Measurements from ENCODE around the gene CXCL16. TPM values are rescaled to one million over a fixed set of nuclear protein-coding genes. Genes with fewer than 3 reads are reported as not detected.

Gene CXCL16
- total RNA-seq, 1 experiment from 2014 or later = 4.0 TPM

GRCh38 chr17:4748686-4749085, 9.0 kb upstream of the CXCL16 start:
- CTCF ChIA-PET = interaction anchor here (0.6 to 0.7 kb wide), 2 partner anchors 42 to 71 kb away, joined by 3 to 5 read pairs; no protein-coding TSS in a partner anchor
- Histone ChIP-seq H3K27me3 (replicated peaks; ENCODE audit: insufficient read depth, low read depth, low read length, poor library complexity) (peaks cover 30% of the 10 kb centered on the region), H3K36me3 (ENCODE audit: insufficient read depth, low read length, poor library complexity, severe bottlenecking) (no peaks in the 10 kb centered on the region), H3K9me3 (ENCODE audit: low read depth, low read length, poor library complexity, severe bottlenecking) (no peaks in the 10 kb centered on the region), H3K4me3 (ENCODE audit: low read depth, low read length, poor library complexity, severe bottlenecking) (no peak overlapping the region), H3K27ac (ENCODE audit: low read depth, low read length, poor library complexity, severe bottlenecking) (no peak overlapping the region), H3K4me1 (ENCODE audit: insufficient read depth, low read length, poor library complexity, severe bottlenecking) (peaks cover 3% of the 10 kb centered on the region)
- BruUV-seq (replicated peaks) = no TSS peak
- no peak for DNase-seq (ENCODE audit: low spot score)
- POLR2A ChIA-PET (ENCODE audit: low non-redundant PET) = no interaction called here
- intact Hi-C loops (cut with micrococcal nuclease; ENCODE audit: unreplicated experiment) = no loop called here
- TF ChIP-seq, protein P1, sequence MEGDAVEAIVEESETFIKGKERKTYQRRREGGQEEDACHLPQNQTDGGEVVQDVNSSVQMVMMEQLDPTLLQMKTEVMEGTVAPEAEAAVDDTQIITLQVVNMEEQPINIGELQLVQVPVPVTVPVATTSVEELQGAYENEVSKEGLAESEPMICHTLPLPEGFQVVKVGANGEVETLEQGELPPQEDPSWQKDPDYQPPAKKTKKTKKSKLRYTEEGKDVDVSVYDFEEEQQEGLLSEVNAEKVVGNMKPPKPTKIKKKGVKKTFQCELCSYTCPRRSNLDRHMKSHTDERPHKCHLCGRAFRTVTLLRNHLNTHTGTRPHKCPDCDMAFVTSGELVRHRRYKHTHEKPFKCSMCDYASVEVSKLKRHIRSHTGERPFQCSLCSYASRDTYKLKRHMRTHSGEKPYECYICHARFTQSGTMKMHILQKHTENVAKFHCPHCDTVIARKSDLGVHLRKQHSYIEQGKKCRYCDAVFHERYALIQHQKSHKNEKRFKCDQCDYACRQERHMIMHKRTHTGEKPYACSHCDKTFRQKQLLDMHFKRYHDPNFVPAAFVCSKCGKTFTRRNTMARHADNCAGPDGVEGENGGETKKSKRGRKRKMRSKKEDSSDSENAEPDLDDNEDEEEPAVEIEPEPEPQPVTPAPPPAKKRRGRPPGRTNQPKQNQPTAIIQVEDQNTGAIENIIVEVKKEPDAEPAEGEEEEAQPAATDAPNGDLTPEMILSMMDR (conservative IDR thresholded peaks at IDR 0.05; ENCODE audit: low read depth, low read length) = no peak
- no peak for TF ChIP-seq EZH2 (IDR thresholded peaks at IDR 0.05; ENCODE audit: borderline replicate concordance, low read depth, low read length, poor library complexity, severe bottlenecking)

DNA sequence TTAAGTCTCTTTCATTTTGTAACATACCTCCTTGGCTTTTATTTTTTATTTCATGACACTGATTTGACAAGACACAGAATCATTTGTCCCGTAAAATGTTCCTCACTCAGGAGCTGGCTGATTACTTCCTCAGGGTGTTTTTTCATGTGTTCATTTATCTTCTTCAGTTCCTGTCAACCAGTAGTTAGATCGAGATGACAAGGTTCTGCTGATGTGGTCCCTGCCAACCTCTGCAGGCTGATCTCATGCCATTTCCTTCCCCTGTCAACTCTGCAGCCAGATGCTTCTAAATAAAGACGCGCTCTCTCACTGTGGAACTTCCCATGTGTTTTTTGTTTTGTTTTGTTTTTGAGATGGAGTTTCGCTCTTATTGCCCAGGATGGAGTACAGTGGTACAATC, 8.1 kb upstream of the CXCL16 start:
- intact Hi-C loops (cut with micrococcal nuclease; ENCODE audit: unreplicated experiment) = no loop called here
- peaks cover 30% of the 10 kb centered on the region for H3K27me3 ChIP-seq (replicated peaks; ENCODE audit: insufficient read depth, low read depth, low read length, poor library complexity)

GRCh38 chr17:4744999-4745969, 5.6 kb upstream of the CXCL16 start:
- CTCF ChIA-PET = no interaction called here
- TF ChIP-seq EZH2 (IDR thresholded peaks at IDR 0.05; ENCODE audit: borderline replicate concordance, low read depth, low read length, poor library complexity, severe bottlenecking) = no peak
- TF ChIP-seq, protein P1 (conservative IDR thresholded peaks at IDR 0.05; ENCODE audit: low read depth, low read length) = no peak
- Histone ChIP-seq H3K9me3 (ENCODE audit: low read depth, low read length, poor library complexity, severe bottlenecking) (no peaks in the 10 kb centered on the region), H3K4me1 (ENCODE audit: insufficient read depth, low read length, poor library complexity, severe bottlenecking) (peaks cover 3% of the 10 kb centered on the region), H3K36me3 (ENCODE audit: insufficient read depth, low read length, poor library complexity, severe bottlenecking) (no peaks in the 10 kb centered on the region), H3K27me3 (replicated peaks; ENCODE audit: insufficient read depth, low read depth, low read length, poor library complexity) (peaks cover 26% of the 10 kb centered on the region), H3K4me3 (ENCODE audit: low read depth, low read length, poor library complexity, severe bottlenecking) (no peak overlapping the region), H3K27ac (ENCODE audit: low read depth, low read length, poor library complexity, severe bottlenecking) (no peak overlapping the region)
- POLR2A ChIA-PET (ENCODE audit: low non-redundant PET) = no interaction called here
- DNase-seq (ENCODE audit: low spot score) = no peak
- no TSS peak for BruUV-seq (replicated peaks)
- intact Hi-C loops (cut with micrococcal nuclease; ENCODE audit: unreplicated experiment) = no loop called here

More for the DNA sequence above, 8.1 kb upstream of the CXCL16 start:
- no peaks in the 10 kb centered on the region for H3K9me3 ChIP-seq (ENCODE audit: low read depth, low read length, poor library complexity, severe bottlenecking)
- H3K4me3 ChIP-seq (ENCODE audit: low read depth, low read length, poor library complexity, severe bottlenecking) = no peak overlapping the region
- ChIA-PET POLR2A (ENCODE audit: low non-redundant PET) (no interaction called here), CTCF (interaction anchor here (0.6 kb wide), 1 partner anchor 43 kb away, joined by 3 read pairs; no protein-coding TSS in a partner anchor)
- DNase-seq (ENCODE audit: low spot score) = no peak
- TF ChIP-seq, protein P1 (conservative IDR thresholded peaks at IDR 0.05; ENCODE audit: low read depth, low read length) = no peak
- no peak for TF ChIP-seq EZH2 (IDR thresholded peaks at IDR 0.05; ENCODE audit: borderline replicate concordance, low read depth, low read length, poor library complexity, severe bottlenecking)
- BruUV-seq (replicated peaks) = no TSS peak
- no peaks in the 10 kb centered on the region for H3K36me3 ChIP-seq (ENCODE audit: insufficient read depth, low read length, poor library complexity, severe bottlenecking)
- peaks cover 3% of the 10 kb centered on the region for H3K4me1 ChIP-seq (ENCODE audit: insufficient read depth, low read length, poor library complexity, severe bottlenecking)
- H3K27ac ChIP-seq (ENCODE audit: low read depth, low read length, poor library complexity, severe bottlenecking) = no peak overlapping the region

Measured in A673 (cell line).